ENCODE data around the gene C14orf132. TPM values are rescaled to one million over a fixed set of nuclear protein-coding genes. Genes with fewer than 3 reads are reported as not detected.
A peak's percentile ranks its signal among the peaks of the same experiment; 100 is the strongest.

The C14orf132 gene
- total RNA-seq, 4 donors from 2014 or later = 2.8 to 7.5 (median 5.8) TPM

- no peak for TF ChIP-seq CTCF (IDR thresholded peaks at IDR 0.05)
- DNase-seq (ENCODE audit: low spot score) (no peak), ATAC-seq (ENCODE audit: low FRiP score) (no peak)
These were observed 64.6 kb downstream of the C14orf132 start for GRCh38 chr14:96103560-96104460.

GRCh38 chr14:96104469-96105057 is 65.4 kb downstream of the C14orf132 start:
- TF ChIP-seq CTCF (IDR thresholded peaks at IDR 0.05) = no peak
- DNase-seq (ENCODE audit: low spot score) = peak; percentile 65
- ATAC-seq (ENCODE audit: low FRiP score) = peak; percentile 86

- ATAC-seq (ENCODE audit: low FRiP score) (peak; percentile 2), DNase-seq (ENCODE audit: low spot score) (no peak)
- no peak for TF ChIP-seq CTCF (IDR thresholded peaks at IDR 0.05)
These were observed 66.1 kb downstream of the C14orf132 start for GRCh38 chr14:96105089-96105925.

GRCh38 chr14:96105926-96106441 is 66.8 kb downstream of the C14orf132 start:
- ATAC-seq (ENCODE audit: low FRiP score) (peak; percentile 75), DNase-seq (ENCODE audit: low spot score) (no peak)
- no peak for TF ChIP-seq CTCF (IDR thresholded peaks at IDR 0.05)

GRCh38 chr14:96106891-96107290 is 67.7 kb downstream of the C14orf132 start:
- DNase-seq (ENCODE audit: low spot score) (no peak), ATAC-seq (ENCODE audit: low FRiP score) (no peak)
- TF ChIP-seq CTCF (IDR thresholded peaks at IDR 0.05) = no peak

- DNase-seq (ENCODE audit: low spot score) = no peak
- no peak for ATAC-seq (ENCODE audit: low FRiP score)
- TF ChIP-seq CTCF (IDR thresholded peaks at IDR 0.05) = no peak
These were observed 69.1 kb downstream of the C14orf132 start for GRCh38 chr14:96108061-96108795.
